PC-3 (cell line): ENCODE data around the gene OSMR. TPM values are rescaled to one million over a fixed set of nuclear protein-coding genes. Genes with fewer than 3 reads are reported as not detected.

Experiments
- ATAC-seq: fragments of 200-7000 bp; cut with Tn5 transposase; 2 replicates; pipeline ENCODE4 v1.9.1; 2020; ENCODE audit warnings: mild to moderate bottlenecking, moderate library complexity
- BruUV-seq: library from RNA; stranded (reverse); fragments of 400-500 nt; replicated peaks from 2 replicates; lab custom pipeline; 2021; lab: Mats Ljungman, UMichigan
- CTCF ChIA-PET: fragments of 300-600 bp; sonication (Branson Sonifier 250); formaldehyde crosslinking; loops from one replicate; lab custom pipeline; 2022; ENCODE audit warnings: antibody characterized with exemption; lab: Charles Lee
- POLR2A ChIA-PET: fragments of 300-600 bp; sonication (Branson Sonifier 250); formaldehyde crosslinking; loops from one replicate; lab custom pipeline; 2022; ENCODE audit warnings: antibody characterized with exemption; ENCODE audit not compliant: unreplicated experiment; lab: Charles Lee
- DNase-seq: peaks from one replicate; pipeline ENCODE4 v3.0.0-alpha.2; 2015
- H2AFZ ChIP-seq: fragments of 300-600 bp; sonication (generic); 2 replicates; pipeline ENCODE4 v1.6.0; 2016; ENCODE audit warnings: antibody characterized with exemption, low read length
- H3F3A ChIP-seq: fragments of 300-600 bp; sonication (generic); one replicate; pipeline ENCODE4 v1.6.0; 2017; ENCODE audit warnings: antibody characterized with exemption, low read length, control low read depth, mild to moderate bottlenecking; ENCODE audit not compliant: unreplicated experiment
- H3K27ac ChIP-seq: fragments of 300-600 bp; sonication (generic); 2 replicates; pipeline ENCODE4 v1.5.1; 2016; ENCODE audit warnings: mild to moderate bottlenecking, low read length
- H3K27me3 ChIP-seq: fragments of 300-600 bp; sonication (generic); 2 replicates; pipeline ENCODE4 v1.6.1; 2016; ENCODE audit warnings: low read length, mixed read lengths
- H3K36me3 ChIP-seq: fragments of 300-600 bp; sonication (generic); 2 replicates; pipeline ENCODE4 v1.6.1; 2016; ENCODE audit warnings: low read depth, mixed run types, low read length, mixed read lengths
- H3K4me1 ChIP-seq: fragments of 300-600 bp; sonication (generic); 2 replicates; pipeline ENCODE4 v1.5.1; 2016; ENCODE audit warnings: low read length; ENCODE audit not compliant: insufficient read depth
- H3K4me2 ChIP-seq: fragments of 300-600 bp; sonication (generic); 2 replicates; pipeline ENCODE4 v1.6.0; 2016; ENCODE audit warnings: low read length
- H3K4me3 ChIP-seq: fragments of 300-600 bp; sonication (generic); 2 replicates; pipeline ENCODE4 v1.5.1; 2016; ENCODE audit warnings: mild to moderate bottlenecking, low read length, mixed read lengths
- H3K79me2 ChIP-seq: fragments of 300-600 bp; sonication (generic); 2 replicates; pipeline ENCODE4 v1.6.1; 2017; ENCODE audit warnings: low read length, mixed read lengths
- H3K9ac ChIP-seq: fragments of 300-600 bp; sonication (generic); 2 replicates; pipeline ENCODE4 v1.6.0; 2016; ENCODE audit warnings: mild to moderate bottlenecking, low read length
- H3K9me2 ChIP-seq: fragments of 300-600 bp; sonication (generic); replicated peaks from 2 replicates; pipeline ENCODE4 v1.6.1; 2016; ENCODE audit warnings: mixed run types, low read length, mixed read lengths
- H3K9me3 ChIP-seq: fragments of 300-600 bp; sonication (generic); 2 replicates; pipeline ENCODE4 v1.6.1; 2016; ENCODE audit warnings: low read length, mixed read lengths
- H4K20me1 ChIP-seq: fragments of 300-600 bp; sonication (generic); 2 replicates; pipeline ENCODE4 v1.6.1; 2016; ENCODE audit warnings: low read length, mixed read lengths
- CTCF ChIP-seq: fragments of 300-600 bp; sonication (generic); conservative IDR thresholded peaks from 2 replicates; pipeline ENCODE4 v1.5.1; 2017; ENCODE audit warnings: antibody characterized with exemption, low read depth, mild to moderate bottlenecking, low read length
- EZH2 ChIP-seq: fragments of 300-600 bp; sonication (generic); IDR thresholded peaks from one replicate; pipeline ENCODE4 v1.6.1; 2017; ENCODE audit warnings: antibody characterized with exemption, mild to moderate bottlenecking, low read length; ENCODE audit not compliant: unreplicated experiment
- EZH2phosphoT487 ChIP-seq: fragments of 300-600 bp; sonication (generic); IDR thresholded peaks from 2 replicates; pipeline ENCODE4 v1.6.1; 2018; ENCODE audit warnings: mild to moderate bottlenecking, antibody characterized with exemption, low read length, borderline replicate concordance
- intact Hi-C: fragments of 100-400 bp; cut with micrococcal nuclease; formaldehyde crosslinking; loops from 2 replicates; pipeline ENCODE4 v1.9.0; 2023
- total RNA-seq: library from RNA; depleted of rRNA; stranded (reverse); fragments of >200 nt; gene quantifications from 2 replicates; pipeline ENCODE4 v1.2.3, GENCODE V29; 2014

Gene OSMR
- total RNA-seq, 1 experiment from 2014 or later, result 13.7 TPM

- Histone ChIP-seq H3K9ac (no peak overlapping the region), H3K4me1 (no peaks in the 10 kb centered on the region), H3K4me2 (no peak overlapping the region), H4K20me1 (no peaks in the 10 kb centered on the region), H3K27me3 (no peaks in the 10 kb centered on the region), H3K9me2 (no peaks in the 10 kb centered on the region), H3K36me3 (peaks cover 25% of the 10 kb centered on the region), H3F3A (no peaks in the 10 kb centered on the region), H2AFZ (no peak overlapping the region), H3K79me2 (no peaks in the 10 kb centered on the region), H3K27ac (no peak overlapping the region), H3K4me3 (no peak overlapping the region), H3K9me3 (no peaks in the 10 kb centered on the region)
- no TSS peak for BruUV-seq
- TF ChIP-seq CTCF, result no peak
- no peak for TF ChIP-seq EZH2phosphoT487
- TF ChIP-seq EZH2, result no peak
- ATAC-seq (no peak), DNase-seq (no peak)
- ChIA-PET CTCF (no interaction called here), POLR2A (no interaction called here)
- intact Hi-C loops, result no loop called here
Observed at GRCh38 chr5:38926121-38926520, 80.3 kb downstream of the OSMR start.

GRCh38 chr5:38927470-38927869, 81.7 kb downstream of the OSMR start:
- Histone ChIP-seq H3K27ac (no peak overlapping the region), H3F3A (no peaks in the 10 kb centered on the region), H3K4me3 (no peak overlapping the region), H4K20me1 (no peaks in the 10 kb centered on the region), H3K9ac (no peak overlapping the region), H3K9me2 (no peaks in the 10 kb centered on the region), H3K36me3 (peaks cover 20% of the 10 kb centered on the region), H3K4me1 (no peaks in the 10 kb centered on the region), H3K79me2 (no peaks in the 10 kb centered on the region), H3K4me2 (no peak overlapping the region), H3K27me3 (no peaks in the 10 kb centered on the region), H2AFZ (no peak overlapping the region), H3K9me3 (no peaks in the 10 kb centered on the region)
- DNase-seq (no peak), ATAC-seq (no peak)
- TF ChIP-seq CTCF (no peak), EZH2phosphoT487 (no peak), EZH2 (no peak)
- CTCF ChIA-PET, result no interaction called here
- intact Hi-C loops, result no loop called here
- POLR2A ChIA-PET, result no interaction called here
- no TSS peak for BruUV-seq

- Histone ChIP-seq H4K20me1 (no peaks in the 10 kb centered on the region), H3K4me1 (no peaks in the 10 kb centered on the region), H3K27ac (no peak overlapping the region), H3K9ac (no peak overlapping the region), H3K9me2 (no peaks in the 10 kb centered on the region), H3K4me3 (no peak overlapping the region), H3K9me3 (no peaks in the 10 kb centered on the region), H3F3A (no peaks in the 10 kb centered on the region), H3K27me3 (no peaks in the 10 kb centered on the region), H3K79me2 (no peaks in the 10 kb centered on the region), H3K4me2 (no peak overlapping the region), H3K36me3 (peaks cover 23% of the 10 kb centered on the region), H2AFZ (no peak overlapping the region)
- TF ChIP-seq CTCF (no peak), EZH2 (no peak), EZH2phosphoT487 (no peak)
- DNase-seq (no peak), ATAC-seq (no peak)
- CTCF ChIA-PET, result no interaction called here
- BruUV-seq, result no TSS peak
- POLR2A ChIA-PET, result no interaction called here
- intact Hi-C loops, result no loop called here
Observed at GRCh38 chr5:38929838-38930237, 84.0 kb downstream of the OSMR start.
